K562 (cell line): ENCODE measurements around the gene NCKAP1. TPM values are rescaled to one million over a fixed set of nuclear protein-coding genes. Genes with fewer than 3 reads are reported as not detected.

Source experiments
- ATAC-seq: fragments of 200-7000 bp; cut with Tn5 transposase; 3 replicates; pipeline ENCODE4 v1.9.1; 2020; ENCODE audit warnings: moderate library complexity
- BruUV-seq: library from RNA; stranded (reverse); fragments of 400-500 nt; replicated peaks from 2 replicates; lab custom pipeline; 2021; lab: Mats Ljungman, UMichigan
- CTCF ChIA-PET: fragments of 300-600 bp; formaldehyde crosslinking; extraction: SDS; loops from one replicate; lab custom pipeline; 2021; ENCODE audit warnings: low intra/inter-chr PET ratio; lab: Yijun Ruan, JAX
- POLR2A ChIA-PET: fragments of 300-600, 350-650 bp; sonication (Branson Sonifier 250); formaldehyde crosslinking; extraction: SDS; loops from one replicate; lab custom pipeline; 2021; ENCODE audit warnings: antibody characterized with exemption, inconsistent platforms; lab: Yijun Ruan, JAX
- DNase-seq, 4 experiments: peaks; one replicate each; pipeline versions ENCODE4 v3.0.0 to v3.0.0-alpha.2; 2011 to 2018; ENCODE audit warnings: low spot score in 3 of 4, mixed read lengths in 3 of 4; ENCODE audit errors: extremely low read depth in 1 of 4
- FAIRE-seq: peaks from 2 replicates; lab custom pipeline; 2011; peaks lifted over from hg19 to GRCh38; lab: Jason Lieb, UNC
- H2AFZ ChIP-seq: 2 replicates; pipeline ENCODE4 v1.6.0; 2011; ENCODE audit warnings: low read depth, low read length, control low read depth, inconsistent platforms
- H3K27ac ChIP-seq: fragments of 200-600 bp; 3 replicates; pipeline ENCODE4 v1.8.0; 2011; ENCODE audit warnings: low read depth, mild to moderate bottlenecking, control low read depth, inconsistent platforms, low read length, moderate library complexity, mixed read lengths; ENCODE audit errors: extremely low read depth
- H3K27me3 ChIP-seq, 2 experiments: fragments of 300-600 bp in 1 of 2; 2 replicates in 1 of 2; 3 replicates in 1 of 2; pipeline versions ENCODE4 v1.6.0 to v1.8.0; 2011; ENCODE audit warnings: inconsistent platforms in 2 of 2, low read length in 2 of 2, mild to moderate bottlenecking in 1 of 2, mixed read lengths in 1 of 2, moderate library complexity in 1 of 2; ENCODE audit not compliant: control insufficient read depth in 2 of 2, insufficient read depth in 2 of 2
- H3K36me3 ChIP-seq: fragments of 300-600 bp; 3 replicates; pipeline ENCODE4 v1.8.0; 2011; ENCODE audit warnings: mild to moderate bottlenecking, low read length, inconsistent platforms; ENCODE audit not compliant: control insufficient read depth, insufficient read depth
- H3K4me1 ChIP-seq, 2 experiments: fragments of 200-600 bp in 1 of 2; replicated peaks in 1 of 2; 2 replicates in 1 of 2; 3 replicates in 1 of 2; pipeline versions ENCODE4 v1.5.1 to v1.8.0; 2011; ENCODE audit warnings: inconsistent platforms in 2 of 2, low read length in 2 of 2, mild to moderate bottlenecking in 1 of 2, mixed read lengths in 1 of 2, moderate library complexity in 1 of 2; ENCODE audit not compliant: control insufficient read depth in 2 of 2, insufficient read depth in 2 of 2
- H3K4me2 ChIP-seq: 2 replicates; pipeline ENCODE4 v1.6.1; 2011; ENCODE audit warnings: low read length, control low read depth, inconsistent platforms, mixed read lengths; ENCODE audit not compliant: insufficient read depth
- H3K4me3 ChIP-seq: fragments of 200-600 bp; sonication (generic), shearing (Covaris generic); 2 replicates; pipeline ENCODE4 v1.5.1; 2016; ENCODE audit warnings: control low read depth, inconsistent platforms
- H3K79me2 ChIP-seq: fragments of 200-600 bp; 3 replicates; pipeline ENCODE4 v1.8.0; 2011; ENCODE audit warnings: low read length, inconsistent platforms; ENCODE audit not compliant: control insufficient read depth, insufficient read depth
- H3K9ac ChIP-seq, 2 experiments: 2 replicates each; pipeline versions ENCODE4 v1.6.0 to v1.6.1; 2011; ENCODE audit warnings: low read depth in 2 of 2, low read length in 2 of 2, control low read depth in 1 of 2, inconsistent platforms in 1 of 2, mild to moderate bottlenecking in 1 of 2, mixed read lengths in 1 of 2; ENCODE audit not compliant: insufficient read depth in 1 of 2
- H3K9me1 ChIP-seq: one replicate; pipeline ENCODE4 v1.6.0; 2011; ENCODE audit warnings: inconsistent platforms, mild to moderate bottlenecking, low read length, moderate library complexity; ENCODE audit not compliant: control insufficient read depth, insufficient read depth
- H3K9me3 ChIP-seq: replicated peaks from 2 replicates; pipeline ENCODE4 v1.5.1; 2011; ENCODE audit warnings: low read depth, low read length, inconsistent platforms; ENCODE audit not compliant: control insufficient read depth, insufficient read depth
- H4K20me1 ChIP-seq: replicated peaks from 2 replicates; pipeline ENCODE4 v1.6.1; 2011; ENCODE audit warnings: low read length, inconsistent platforms, mixed read lengths; ENCODE audit not compliant: control insufficient read depth, insufficient read depth
- ARHGAP35 ChIP-seq: fragments of 450-650 bp; IDR thresholded peaks from 2 replicates; pipeline ENCODE4 v1.6.1; 2018; ENCODE audit not compliant: partially characterized antibody
- BRF1 ChIP-seq: IDR thresholded peaks from 3 replicates; pipeline ENCODE4 v1.6.1; 2011; ENCODE audit warnings: borderline replicate concordance, mild to moderate bottlenecking; ENCODE audit not compliant: insufficient read length; ENCODE audit errors: extremely low read depth
- WGBS: fragments of 100-300 bp; shearing (Covaris generic); methylation state at CpG from one replicate; pipeline ENCODE4 v1.1.6; 2016; ENCODE audit warnings: low coverage, mixed read lengths; ENCODE audit not compliant: insufficient coverage; ENCODE audit errors: missing lambda C conversion rate; 5-methylcytosine and 5-hydroxymethylcytosine counted together
- in situ Hi-C: fragments of 300-500 bp; cut with MboI; formaldehyde crosslinking; loops from 4 replicates; pipeline ENCODE4 v1.15.0; 2018; ENCODE audit warnings: inconsistent platforms, mixed read lengths
- intact Hi-C: fragments of 100-400 bp; cut with micrococcal nuclease; formaldehyde crosslinking; loops from 2 replicates; pipeline ENCODE4 v1.14.2; 2022
- polyA plus RNA-seq, 8 experiments: library from polyadenylated mRNA; depleted of rRNA in 4 of 8; stranded (reverse) in 5 of 8; unstranded in 3 of 8; fragments of >200 nt; fragmentation: Nextera tagmentation in 2 of 8; fragmentation: Illumina TruSeq in 1 of 8; extraction: Ambion mirVana in 2 of 8; extraction: Trizol in 1 of 8; gene quantifications; 2 replicates each; pipeline versions ENCODE4 v1.2.1 to v1.2.3, GENCODE V29; 2011 to 2014; ENCODE audit warnings: inconsistent platforms in 1 of 8, missing spikeins in 1 of 8
- total RNA-seq, 7 experiments: library from RNA; depleted of rRNA in 6 of 7; stranded (reverse); fragments of >200 nt in 6 of 7; fragmentation: Illumina TruSeq in 2 of 7; extraction: Trizol in 2 of 7; gene quantifications; 2 replicates each; pipeline versions ENCODE4 v1.2.1 to v1.2.3, GENCODE V29; 2011 to 2021; ENCODE audit warnings: low replicate concordance in 1 of 7
- TF ChIP-seq, protein P1 (sequence below): fragments of 450-650 bp; IDR thresholded peaks from 2 replicates; pipeline ENCODE4 v1.6.1; 2016

Gene NCKAP1
- total and polyA plus RNA-seq, 9 of the 15 experiments (the other 6 are each of a cell fraction or from before 2014, with no cell fraction given): 34.0 to 153 (median 88.7) TPM

GRCh38 chr2:182912518-182912915 is 125.7 kb downstream of the NCKAP1 start:
- Histone ChIP-seq H3K9ac (no peak overlapping the region), H3K9me3 (no peaks in the 10 kb centered on the region), H3K27ac (no peak overlapping the region), H3K79me2 (no peaks in the 10 kb centered on the region), H3K4me3 (no peak overlapping the region), H3K4me1 (no peaks in the 10 kb centered on the region; a peak in 2 of 5 replicates), H3K4me2 (no peak overlapping the region), H3K36me3 (peaks cover 52% of the 10 kb centered on the region), H3K27me3 (no peaks in the 10 kb centered on the region), H2AFZ (no peak overlapping the region), H3K9me1 (peaks cover 4% of the 10 kb centered on the region), H4K20me1 (no peaks in the 10 kb centered on the region)
- DNase-seq: no peak
- ChIA-PET POLR2A (interaction anchor here (0.6 kb wide), 1 partner anchor 42 kb away, joined by 4 read pairs; no protein-coding TSS in a partner anchor), CTCF (no interaction called here)
- no peak for FAIRE-seq
- BruUV-seq: no TSS peak
- 88% methylated on average over 3 of the region's 3 CpGs for WGBS
- intact Hi-C loops (no loop called here), in situ Hi-C loops (no loop called here)
- no peak for TF ChIP-seq BRF1
- no peak for TF ChIP-seq ARHGAP35
- TF ChIP-seq, protein P1, sequence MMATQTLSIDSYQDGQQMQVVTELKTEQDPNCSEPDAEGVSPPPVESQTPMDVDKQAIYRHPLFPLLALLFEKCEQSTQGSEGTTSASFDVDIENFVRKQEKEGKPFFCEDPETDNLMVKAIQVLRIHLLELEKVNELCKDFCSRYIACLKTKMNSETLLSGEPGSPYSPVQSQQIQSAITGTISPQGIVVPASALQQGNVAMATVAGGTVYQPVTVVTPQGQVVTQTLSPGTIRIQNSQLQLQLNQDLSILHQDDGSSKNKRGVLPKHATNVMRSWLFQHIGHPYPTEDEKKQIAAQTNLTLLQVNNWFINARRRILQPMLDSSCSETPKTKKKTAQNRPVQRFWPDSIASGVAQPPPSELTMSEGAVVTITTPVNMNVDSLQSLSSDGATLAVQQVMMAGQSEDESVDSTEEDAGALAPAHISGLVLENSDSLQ: peak; percentile 36
- no peak for ATAC-seq
